Osteoblast (primary cell): ENCODE results near the gene MDC1. TPM values are rescaled to one million over a fixed set of nuclear protein-coding genes. Genes with fewer than 3 reads are reported as not detected.

ENCODE experiments used
- DNase-seq: peaks from one replicate; pipeline ENCODE4 v3.0.0; 2011; ENCODE audit warnings: low spot score, mixed read lengths; ENCODE audit not compliant: insufficient read length; ENCODE audit errors: missing footprints
- H2AFZ ChIP-seq: 2 replicates; pipeline ENCODE4 v1.6.0; 2011; ENCODE audit warnings: mild to moderate bottlenecking, low read length
- H3K27ac ChIP-seq: 2 replicates; pipeline ENCODE4 v1.5.1; 2011; ENCODE audit warnings: mild to moderate bottlenecking, low read depth, low read length, moderate library complexity
- H3K27me3 ChIP-seq: 2 replicates; pipeline ENCODE4 v1.6.0; 2012; ENCODE audit warnings: mild to moderate bottlenecking, control low read depth, inconsistent platforms, low read length, moderate library complexity; ENCODE audit not compliant: insufficient read depth
- H3K36me3 ChIP-seq: 2 replicates; pipeline ENCODE4 v1.5.1; 2011; ENCODE audit warnings: mild to moderate bottlenecking, low read length, control low read depth, moderate library complexity; ENCODE audit not compliant: insufficient read depth
- H3K4me1 ChIP-seq: 2 replicates; pipeline ENCODE4 v1.5.1; 2011; ENCODE audit warnings: mild to moderate bottlenecking, low read length, control low read depth, moderate library complexity; ENCODE audit not compliant: insufficient read depth
- H3K4me2 ChIP-seq: 2 replicates; pipeline ENCODE4 v1.6.0; 2011; ENCODE audit warnings: mild to moderate bottlenecking, low read length; ENCODE audit not compliant: insufficient read depth
- H3K4me3 ChIP-seq: fragments of 200-600 bp; sonication (generic); 3 replicates; pipeline ENCODE4 v1.5.1; 2012; ENCODE audit warnings: mild to moderate bottlenecking, low read length, inconsistent platforms; ENCODE audit not compliant: insufficient read depth
- H3K79me2 ChIP-seq: 2 replicates; pipeline ENCODE4 v1.6.0; 2012; ENCODE audit warnings: mild to moderate bottlenecking, low read length, control low read depth, inconsistent platforms; ENCODE audit not compliant: insufficient read depth
- H3K9me3 ChIP-seq: 2 replicates; pipeline ENCODE4 v1.5.1; 2011; ENCODE audit warnings: low read depth, low read length, control low read depth
- H4K20me1 ChIP-seq: 2 replicates; pipeline ENCODE4 v1.6.0; 2012; ENCODE audit warnings: mild to moderate bottlenecking, low read length, control low read depth; ENCODE audit not compliant: insufficient read depth
- CTCF ChIP-seq: IDR thresholded peaks from 2 replicates; pipeline ENCODE4 v1.5.1; 2011; ENCODE audit warnings: mild to moderate bottlenecking, low read depth, low read length, moderate library complexity; ENCODE audit errors: extremely low read depth
- total RNA-seq: library from RNA; depleted of rRNA; stranded (reverse); fragments of >200 nt; gene quantifications from 2 replicates; pipeline ENCODE4 v1.2.3, GENCODE V29; 2012

MDC1 gene
- total RNA-seq, 1 donor = 5.1 TPM

- Histone ChIP-seq H3K27ac (no peak overlapping the region), H3K4me1 (peaks cover 7% of the 10 kb centered on the region)
These were observed 20.6 kb downstream of the MDC1 start for GRCh38 chr6:30696432-30696831.

GRCh38 chr6:30691208-30691847 lies 25.8 kb downstream of the MDC1 start:
- Histone ChIP-seq H3K36me3 (no peaks in the 10 kb centered on the region), H3K79me2 (peaks cover 29% of the 10 kb centered on the region), H3K27ac (peak overlapping the region; percentile 74), H2AFZ (peak overlapping the region; percentile 79), H3K4me1 (peaks cover 35% of the 10 kb centered on the region), H3K4me3 (peak overlapping the region; percentile 85), H3K9me3 (no peaks in the 10 kb centered on the region), H3K4me2 (peak overlapping the region; percentile 81), H4K20me1 (peaks cover under 1% of the 10 kb centered on the region), H3K27me3 (no peaks in the 10 kb centered on the region)
- no peak for DNase-seq
- TF ChIP-seq CTCF = no peak

More at GRCh38 chr6:30696432-30696831, 20.6 kb downstream of the MDC1 start:
- no peak overlapping the region for H3K4me2 ChIP-seq
- no peaks in the 10 kb centered on the region for H3K79me2 ChIP-seq
- H2AFZ ChIP-seq = no peak overlapping the region
- no peak overlapping the region for H3K4me3 ChIP-seq
- no peak for TF ChIP-seq CTCF
- H3K36me3 ChIP-seq = no peaks in the 10 kb centered on the region
- H3K27me3 ChIP-seq = no peaks in the 10 kb centered on the region
- DNase-seq = no peak
- H3K9me3 ChIP-seq = no peaks in the 10 kb centered on the region
- no peaks in the 10 kb centered on the region for H4K20me1 ChIP-seq

- Histone ChIP-seq H3K36me3 (no peaks in the 10 kb centered on the region), H2AFZ (peak within 1 kb of the TSS; percentile 95), H3K4me3 (peak within 1 kb of the TSS; percentile 85), H3K9me3 (no peaks in the 10 kb centered on the region), H3K4me1 (peaks cover 35% of the 10 kb centered on the region), H3K4me2 (peak within 1 kb of the TSS; percentile 81), H4K20me1 (peaks cover 7% of the 10 kb centered on the region), H3K27ac (peak within 1 kb of the TSS; percentile 74), H3K27me3 (no peaks in the 10 kb centered on the region), H3K79me2 (peaks cover 36% of the 10 kb centered on the region)
- DNase-seq = peak; percentile 96
- no peak for TF ChIP-seq CTCF
These were observed 26.5 kb downstream of the MDC1 start, which contains the start of gene NRM for GRCh38 chr6:30690403-30691207. TSS of gene NRM (minus strand) at chr6:30690984. CDS start at chr6:30690974, 10 bp downstream.

GRCh38 chr6:30689985-30690384 lies 27.1 kb downstream of the MDC1 start:
- H3K4me3 ChIP-seq = peak overlapping the region; percentile 85
- H2AFZ ChIP-seq = peak overlapping the region; percentile 95
- H3K27me3 ChIP-seq = no peaks in the 10 kb centered on the region
- H3K4me1 ChIP-seq = peaks cover 34% of the 10 kb centered on the region
- H4K20me1 ChIP-seq = peaks cover 13% of the 10 kb centered on the region
- H3K79me2 ChIP-seq = peaks cover 43% of the 10 kb centered on the region
- H3K36me3 ChIP-seq = peaks cover under 1% of the 10 kb centered on the region
- TF ChIP-seq CTCF = no peak
- peak overlapping the region; percentile 81 for H3K4me2 ChIP-seq
- no peaks in the 10 kb centered on the region for H3K9me3 ChIP-seq
- DNase-seq = peak; percentile 55
- H3K27ac ChIP-seq = peak overlapping the region; percentile 67
